Adrenal gland (tissue), 5 donors: ENCODE measurements around the gene ANKRD33.

Experiments used
- CTCF ChIP-seq, 6 experiments: fragments of 450-650 bp in 4 of 6; fragments of 200-600 bp in 2 of 6; sonication (generic) in 1 of 6; IDR thresholded peaks; 1 replicate in 5 of 6; 2 replicates in 1 of 6; pipeline versions ENCODE4 v1.5.1 to v1.8.0; 2016 to 2021; ENCODE audit warnings: antibody characterized with exemption in 6 of 6, mild to moderate bottlenecking in 2 of 6, moderate library complexity in 1 of 6
- POLR2A ChIP-seq, 2 donors: fragments of 450-650 bp; IDR thresholded peaks; one replicate each; pipeline ENCODE4 v1.6.1; 2017; ENCODE audit warnings: antibody characterized with exemption in 2 of 2, mild to moderate bottlenecking in 2 of 2, moderate library complexity in 1 of 2
- donor health status: DM: no; HTN: no; CAD: no.

GRCh38 chr12:51890133-51890464 lies 2.2 kb downstream of the ANKRD33 start:
- TF ChIP-seq CTCF (IDR thresholded peaks at IDR 0.05) = no peak
- no peak for TF ChIP-seq POLR2A (IDR thresholded peaks at IDR 0.05)
